ENCODE data around the gene TMTC2.

The TMTC2 gene

GRCh38 chr12:82893896-82894295, 207.2 kb downstream of the TMTC2 start:
- no peak for DNase-seq

GRCh38 chr12:82896277-82896676, 209.6 kb downstream of the TMTC2 start:
- no peak for DNase-seq

GRCh38 chr12:82896979-82897378, 210.3 kb downstream of the TMTC2 start:
- DNase-seq: no peak

- no peak for DNase-seq
Measured at GRCh38 chr12:82898441-82898840, 211.7 kb downstream of the TMTC2 start.

GRCh38 chr12:82904219-82904790, 217.6 kb downstream of the TMTC2 start:
- DNase-seq: no peak

- DNase-seq: no peak
Measured at GRCh38 chr12:82910246-82910893, 223.7 kb downstream of the TMTC2 start.

GRCh38 chr12:82912406-82912805, 225.7 kb downstream of the TMTC2 start:
- no peak for DNase-seq

- DNase-seq: no peak
Measured at GRCh38 chr12:82919388-82920054, 232.8 kb downstream of the TMTC2 start.

GRCh38 chr12:82923935-82924334, 237.2 kb downstream of the TMTC2 start:
- no peak for DNase-seq

- no peak for DNase-seq
Measured at GRCh38 chr12:82926630-82927029, 239.9 kb downstream of the TMTC2 start.

GRCh38 chr12:82930301-82930700, 243.6 kb downstream of the TMTC2 start:
- no peak for DNase-seq

- no peak for DNase-seq
Measured at GRCh38 chr12:82931349-82932116, 244.8 kb downstream of the TMTC2 start.

GRCh38 chr12:82937151-82937550, 250.4 kb downstream of the TMTC2 start:
- DNase-seq: no peak

- no peak for DNase-seq
Measured at GRCh38 chr12:82942521-82942920, 255.8 kb downstream of the TMTC2 start.

GRCh38 chr12:82942991-82943401, 256.3 kb downstream of the TMTC2 start:
- no peak for DNase-seq

GRCh38 chr12:82948491-82948890, 261.8 kb downstream of the TMTC2 start:
- DNase-seq: no peak

GRCh38 chr12:82950356-82950755, 263.6 kb downstream of the TMTC2 start:
- no peak for DNase-seq

- no peak for DNase-seq
Measured at GRCh38 chr12:82952946-82953345, 266.2 kb downstream of the TMTC2 start.

GRCh38 chr12:82953397-82953796, 266.7 kb downstream of the TMTC2 start:
- no peak for DNase-seq

GRCh38 chr12:82954064-82954463, 267.4 kb downstream of the TMTC2 start:
- DNase-seq: no peak

- no peak for DNase-seq
Measured at GRCh38 chr12:82954572-82954971, 267.9 kb downstream of the TMTC2 start.

GRCh38 chr12:82955043-82955442, 268.3 kb downstream of the TMTC2 start:
- DNase-seq: no peak

- no peak for DNase-seq
Measured at GRCh38 chr12:82958966-82959365, 272.3 kb downstream of the TMTC2 start.

- DNase-seq: no peak
Measured at GRCh38 chr12:82959821-82960220, 273.1 kb downstream of the TMTC2 start.
